NCI-H1436 (cell line): ENCODE measurements around the gene DNMT3L.
"Not testable (repeated sequence)": the region's sequence is repeated elsewhere in the genome, so short reads cannot be mapped to it uniquely, and the experiment has no call there.

ENCODE experiments used
- DNase-seq: peaks from one replicate; lab custom pipeline; 2025; lab: John Stamatoyannopoulos, UW

DNMT3L gene

DNA sequence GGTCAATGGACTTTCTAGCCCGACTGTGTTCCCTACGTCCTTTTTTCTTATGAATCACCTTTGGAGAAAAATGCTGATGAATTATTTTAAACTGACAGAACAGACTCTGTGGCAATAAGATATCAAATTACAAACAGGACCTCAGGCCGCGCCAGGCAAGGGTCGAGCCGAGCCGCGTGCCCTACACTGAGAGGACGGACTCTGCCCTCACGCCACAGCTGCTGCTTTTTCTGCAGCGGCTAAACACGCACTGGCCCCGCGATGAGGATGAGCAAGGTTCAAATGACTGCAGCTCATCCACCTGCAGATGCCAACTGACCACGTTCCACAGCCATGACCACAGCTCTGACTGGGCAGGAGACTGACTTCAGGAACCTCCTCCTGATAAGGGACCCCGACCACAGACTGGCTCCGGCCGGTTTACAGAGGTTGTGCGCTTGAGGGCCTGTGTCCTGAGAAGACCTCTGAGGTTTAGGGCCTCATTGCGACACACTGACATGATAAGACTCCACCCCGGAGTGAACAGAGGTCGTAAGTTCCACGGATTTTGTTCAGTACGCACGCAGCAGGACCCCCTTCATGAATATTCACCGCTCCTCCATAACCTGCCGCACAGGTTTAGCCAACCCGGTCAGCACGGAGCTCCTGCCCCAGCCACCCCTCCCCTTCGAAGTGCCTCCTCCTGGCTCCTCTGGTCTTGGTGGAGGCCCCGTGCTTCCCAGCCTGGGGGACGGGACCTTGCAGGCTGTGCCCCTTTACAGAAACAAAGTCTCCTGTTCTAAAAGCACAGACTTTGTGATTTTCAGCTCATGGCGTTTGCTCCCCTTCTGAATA lies 12.3 kb downstream of the DNMT3L start:
- not testable (repeated sequence) for DNase-seq

DNA sequence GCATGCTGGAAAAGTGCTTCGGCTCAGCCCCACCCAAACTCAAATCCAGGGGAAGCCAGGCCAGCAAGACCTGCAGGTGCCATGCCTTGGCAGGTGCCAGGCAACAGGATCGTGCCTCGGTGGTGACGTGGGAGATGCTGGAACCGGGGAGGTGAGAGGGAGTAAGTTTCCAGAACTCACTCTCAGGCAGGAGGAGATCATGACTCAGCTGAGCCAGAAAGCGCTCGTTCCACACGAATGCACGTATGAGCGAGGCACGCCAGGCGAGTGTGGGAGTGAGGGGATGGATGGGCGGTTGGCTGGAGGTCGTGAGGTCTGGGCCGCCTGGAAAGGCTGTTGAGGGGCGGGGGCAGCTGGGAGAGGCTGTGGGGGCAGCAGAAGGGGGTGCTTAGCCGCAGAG lies 13.8 kb downstream of the DNMT3L start:
- not testable (repeated sequence) for DNase-seq

DNA sequence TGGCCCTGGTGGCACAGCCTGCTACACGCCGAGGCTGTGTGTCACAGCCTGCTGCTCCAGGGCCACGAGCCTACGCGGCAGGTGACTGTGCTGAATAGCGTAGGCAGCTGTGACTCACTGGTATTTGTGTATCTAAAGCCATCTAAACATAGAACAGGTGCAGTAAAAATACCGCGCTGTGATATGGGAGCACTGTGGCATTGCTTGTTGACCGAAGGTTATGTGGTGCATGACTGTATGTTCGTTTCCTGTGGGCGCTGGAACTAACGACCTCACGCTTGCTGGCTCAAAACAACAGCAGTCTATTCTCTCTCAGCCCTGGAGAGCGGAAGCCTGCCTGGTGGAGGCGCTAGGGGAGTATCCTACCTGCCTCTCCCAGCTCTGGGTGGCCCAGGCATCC lies 17.7 kb downstream of the DNMT3L start:
- DNase-seq, result not testable (repeated sequence)

DNA sequence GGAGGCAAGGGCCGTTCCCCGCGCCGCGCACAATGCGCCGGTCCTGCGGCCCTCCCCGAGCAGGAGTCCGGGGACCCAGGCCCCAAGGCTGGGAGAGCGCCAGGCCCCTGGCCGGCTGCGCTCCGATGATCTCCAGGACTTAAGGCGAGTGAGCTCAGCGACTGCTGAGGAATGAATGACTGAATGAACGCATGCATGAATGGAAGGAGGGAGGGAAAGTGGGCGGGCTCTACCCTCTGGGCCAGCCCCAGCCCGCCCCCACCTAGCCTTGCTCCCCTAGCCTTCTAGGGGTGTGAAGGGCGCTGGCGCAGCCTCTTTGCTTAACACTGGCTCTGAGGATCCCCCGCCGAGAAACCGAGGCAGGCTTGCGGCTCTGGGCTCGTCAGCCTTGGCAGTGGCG lies 20.4 kb downstream of the DNMT3L start:
- DNase-seq, result not testable (repeated sequence)

DNA sequence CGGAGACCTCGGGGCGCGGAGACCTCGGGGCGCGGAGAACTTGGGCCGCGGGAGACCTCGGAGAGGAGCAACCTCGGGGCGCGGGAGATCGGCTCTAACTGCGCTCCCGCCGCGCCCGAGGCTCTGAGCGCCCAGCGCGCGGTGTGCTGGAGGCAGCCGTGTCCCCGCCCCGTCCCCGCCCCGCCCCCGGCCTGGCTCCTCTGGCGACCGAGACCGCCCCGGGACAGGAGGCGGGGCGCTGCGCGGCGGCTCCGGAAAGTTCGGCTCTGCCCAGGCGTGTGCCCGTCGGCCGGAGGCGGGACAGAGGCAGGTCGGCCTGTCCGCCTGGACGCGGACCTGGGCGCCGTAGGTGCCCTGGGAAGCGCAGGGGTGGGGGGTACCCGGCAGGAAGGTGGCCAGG lies 20.9 kb downstream of the DNMT3L start, which contains the start of gene ICOSLG:
Gene ICOSLG (minus strand): TSS at position 102 of the 400 bp plus-strand sequence. CDS start 126 bp downstream, outside the sequence.
- not testable (repeated sequence) for DNase-seq

DNA sequence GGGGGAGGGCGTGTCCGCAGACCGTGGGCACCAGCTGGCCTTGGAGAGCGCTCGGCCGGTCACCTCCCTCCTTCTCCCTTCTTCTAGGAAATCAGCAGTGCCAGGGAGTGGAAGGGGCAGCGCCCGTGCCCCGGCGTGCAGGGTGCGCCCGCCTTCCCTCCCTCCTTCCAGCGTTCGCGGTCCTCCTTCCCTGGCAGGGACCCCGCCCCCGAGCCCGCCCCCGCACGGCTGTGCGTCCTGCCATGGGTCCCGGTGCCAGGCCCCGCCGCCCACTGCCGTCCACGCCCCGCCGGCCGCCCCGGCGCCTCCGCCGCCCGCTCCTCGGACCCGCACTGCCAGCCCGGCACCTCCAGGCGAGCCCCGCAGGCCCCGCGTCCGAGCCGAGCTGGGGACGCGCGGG lies 21.3 kb downstream of the DNMT3L start:
- not testable (repeated sequence) for DNase-seq

DNA sequence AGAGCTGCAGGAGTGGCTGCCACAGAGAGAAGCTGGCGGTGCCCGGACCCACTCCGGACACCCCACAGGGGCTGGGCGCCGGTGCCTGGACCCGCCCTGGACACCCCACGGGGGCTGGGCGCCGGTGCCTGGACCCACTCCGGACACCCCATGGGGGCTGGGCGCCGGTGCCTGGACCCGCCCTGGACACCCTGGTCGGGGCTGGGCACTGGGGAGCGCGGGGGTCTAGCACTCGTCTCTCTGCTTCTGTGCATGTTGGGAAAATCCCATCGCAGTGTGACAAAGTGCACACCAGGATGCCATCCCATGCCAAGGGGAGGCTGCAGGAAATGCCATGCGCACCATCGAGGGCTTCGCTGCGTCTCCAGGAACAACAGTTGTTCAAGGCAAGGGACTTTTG lies 32.1 kb downstream of the DNMT3L start:
- DNase-seq, result not testable (repeated sequence)

DNA sequence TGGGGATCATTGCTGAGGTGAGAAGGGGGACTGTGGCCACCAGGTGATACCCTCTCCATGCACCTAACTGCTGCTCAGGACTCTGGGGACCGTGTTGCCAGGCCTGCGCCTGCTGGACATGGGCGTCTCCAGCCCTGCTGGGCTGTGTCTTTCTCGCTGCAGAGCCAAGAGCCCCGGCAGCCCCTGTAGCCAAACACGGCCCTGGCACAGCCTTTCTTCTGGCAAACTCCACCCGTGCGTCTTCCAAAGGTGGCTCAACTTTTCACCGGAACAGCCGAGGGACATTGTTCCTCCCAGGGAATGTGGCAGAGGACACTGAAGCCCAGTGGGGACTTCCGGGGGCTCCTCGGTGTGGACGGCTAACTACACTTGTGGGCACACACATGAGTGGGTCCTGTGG lies 33.6 kb downstream of the DNMT3L start:
- not testable (repeated sequence) for DNase-seq

DNA sequence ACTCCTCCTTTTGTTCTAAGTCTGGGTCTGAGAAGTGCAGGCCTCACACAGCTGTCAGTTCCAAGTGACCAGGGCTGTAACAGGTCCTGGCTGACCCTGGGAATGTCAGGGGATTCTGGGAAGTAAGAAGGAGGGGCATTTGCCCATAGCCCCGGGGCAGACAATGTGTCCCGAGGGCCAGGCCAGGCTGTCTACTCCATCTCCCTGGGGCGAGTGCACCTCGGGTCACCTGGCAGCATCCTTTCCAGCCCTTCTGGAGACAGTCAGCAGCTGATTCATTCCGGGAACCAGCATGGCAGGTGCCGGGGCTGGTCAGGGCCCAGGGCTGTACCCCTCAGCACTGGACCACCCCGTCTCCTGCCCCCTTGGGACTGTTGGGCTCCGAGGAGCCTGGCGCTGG lies 34.1 kb downstream of the DNMT3L start:
- not testable (repeated sequence) for DNase-seq

DNA sequence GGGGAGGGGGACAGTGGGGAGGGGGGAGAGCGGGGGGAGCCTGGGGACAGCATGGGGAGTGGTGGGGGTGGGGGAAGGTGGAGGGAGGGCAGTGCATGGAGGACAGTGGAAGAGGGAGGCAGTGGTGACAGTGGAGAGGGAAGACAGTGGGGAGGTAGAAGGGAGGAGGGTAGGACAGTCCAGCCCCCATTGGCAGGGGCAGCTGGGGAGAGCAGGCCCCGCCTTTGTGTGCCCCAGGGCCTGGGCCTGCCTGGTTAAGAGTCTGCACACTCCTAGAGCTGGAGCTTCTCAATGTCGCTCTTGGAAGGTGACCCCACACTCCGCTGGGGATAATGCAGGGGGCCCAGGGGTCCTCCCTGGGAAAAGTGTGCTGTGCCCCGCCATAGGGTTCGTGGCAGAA lies 36.1 kb downstream of the DNMT3L start:
- DNase-seq, result not testable (repeated sequence)

DNA sequence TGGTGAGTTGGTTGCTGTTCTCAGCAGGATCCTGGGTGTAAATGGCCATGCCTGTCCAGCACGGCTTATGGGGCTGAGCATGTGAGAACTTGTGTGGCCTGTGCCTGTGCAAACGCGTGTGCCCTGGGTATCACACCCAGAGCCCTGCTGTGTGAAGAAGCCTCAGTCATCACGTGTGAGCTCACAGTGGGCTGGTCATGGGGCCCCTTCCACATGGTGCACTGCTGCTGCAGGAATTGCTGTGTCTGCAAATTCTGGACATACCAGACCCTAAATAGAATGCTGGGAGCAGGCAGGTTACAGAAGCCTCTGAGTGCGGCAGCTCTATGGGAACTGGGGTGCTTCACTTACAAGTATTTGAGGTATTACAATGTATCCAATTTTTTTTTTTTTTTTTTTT lies 38.4 kb downstream of the DNMT3L start:
- DNase-seq, result not testable (repeated sequence)

DNA sequence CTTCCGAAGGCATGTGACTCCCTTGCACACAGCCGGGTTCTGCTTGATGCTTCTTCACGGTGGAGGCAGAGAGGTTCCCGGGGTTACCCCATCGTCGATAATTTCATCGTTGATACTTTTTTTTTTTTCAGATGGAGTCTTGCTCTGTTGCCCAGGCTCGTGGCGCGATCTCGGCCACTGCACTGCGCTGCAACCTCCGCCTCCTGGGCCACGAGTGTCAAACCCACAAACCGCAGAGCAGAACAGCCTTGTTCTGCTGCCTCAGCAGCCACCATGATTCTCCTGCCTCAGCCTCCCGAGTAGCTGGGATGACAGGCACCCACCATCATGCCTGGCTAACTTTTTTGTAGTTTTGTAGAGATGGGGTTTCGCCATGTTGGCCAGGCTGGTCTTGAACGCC lies 41.0 kb downstream of the DNMT3L start:
- not testable (repeated sequence) for DNase-seq

DNA sequence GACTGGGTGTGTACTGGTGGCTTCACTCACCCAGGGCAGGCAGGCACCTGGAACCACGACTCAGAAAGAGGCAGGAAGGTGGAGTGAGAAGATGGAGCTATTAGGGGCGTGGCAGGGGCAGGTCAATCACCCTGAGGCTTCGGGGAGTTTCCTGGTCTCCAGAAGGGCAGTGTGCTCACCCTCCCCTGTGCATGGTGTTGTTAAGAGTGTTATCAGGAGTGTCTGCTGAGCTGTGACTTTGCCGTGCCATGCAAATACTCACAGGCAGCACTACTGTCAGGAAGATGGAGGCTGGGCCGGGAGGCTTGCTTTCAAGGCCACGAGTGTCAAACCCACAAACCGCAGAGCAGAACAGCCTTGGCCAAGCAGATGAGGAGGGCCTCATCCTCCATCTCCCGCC lies 43.2 kb downstream of the DNMT3L start:
- not testable (repeated sequence) for DNase-seq

DNA sequence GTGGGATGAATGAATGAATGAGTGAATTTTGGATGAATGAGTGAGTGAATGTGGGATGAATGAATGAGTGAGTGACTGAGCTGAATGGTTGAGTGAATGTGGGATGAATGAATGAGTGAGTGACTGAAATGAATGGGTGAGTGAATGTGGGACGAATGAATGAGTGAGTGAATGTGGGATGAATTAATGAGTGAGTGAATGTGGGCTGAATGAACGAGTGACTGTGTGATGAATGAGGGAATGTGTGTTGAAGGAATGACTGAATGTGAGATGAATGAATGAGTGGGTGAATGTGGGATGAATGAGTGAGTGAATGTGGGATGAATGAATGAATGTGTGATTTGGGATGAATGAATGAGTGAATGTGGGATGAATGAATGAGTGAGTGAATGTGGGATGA lies 49.7 kb downstream of the DNMT3L start:
- DNase-seq, result not testable (repeated sequence)

DNA sequence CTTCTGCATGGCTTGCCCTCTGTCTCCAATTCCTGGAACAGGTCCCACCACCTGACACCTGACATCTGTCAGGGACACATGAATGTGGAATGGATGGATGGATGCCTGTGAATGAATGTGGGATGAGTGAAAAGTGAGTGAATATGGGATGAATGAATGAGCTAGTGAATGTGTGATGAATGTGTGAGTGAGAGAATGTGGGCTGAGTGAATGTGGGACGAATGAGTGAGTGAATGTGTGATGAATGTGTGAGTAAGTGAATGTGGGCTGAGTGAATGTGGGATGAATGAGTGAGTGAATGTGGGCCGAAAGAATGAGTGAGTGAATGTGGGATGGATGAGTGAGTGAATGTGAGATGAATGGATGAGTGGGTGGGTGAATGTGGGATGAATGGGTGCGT lies 50.1 kb downstream of the DNMT3L start:
- DNase-seq, result not testable (repeated sequence)

DNA sequence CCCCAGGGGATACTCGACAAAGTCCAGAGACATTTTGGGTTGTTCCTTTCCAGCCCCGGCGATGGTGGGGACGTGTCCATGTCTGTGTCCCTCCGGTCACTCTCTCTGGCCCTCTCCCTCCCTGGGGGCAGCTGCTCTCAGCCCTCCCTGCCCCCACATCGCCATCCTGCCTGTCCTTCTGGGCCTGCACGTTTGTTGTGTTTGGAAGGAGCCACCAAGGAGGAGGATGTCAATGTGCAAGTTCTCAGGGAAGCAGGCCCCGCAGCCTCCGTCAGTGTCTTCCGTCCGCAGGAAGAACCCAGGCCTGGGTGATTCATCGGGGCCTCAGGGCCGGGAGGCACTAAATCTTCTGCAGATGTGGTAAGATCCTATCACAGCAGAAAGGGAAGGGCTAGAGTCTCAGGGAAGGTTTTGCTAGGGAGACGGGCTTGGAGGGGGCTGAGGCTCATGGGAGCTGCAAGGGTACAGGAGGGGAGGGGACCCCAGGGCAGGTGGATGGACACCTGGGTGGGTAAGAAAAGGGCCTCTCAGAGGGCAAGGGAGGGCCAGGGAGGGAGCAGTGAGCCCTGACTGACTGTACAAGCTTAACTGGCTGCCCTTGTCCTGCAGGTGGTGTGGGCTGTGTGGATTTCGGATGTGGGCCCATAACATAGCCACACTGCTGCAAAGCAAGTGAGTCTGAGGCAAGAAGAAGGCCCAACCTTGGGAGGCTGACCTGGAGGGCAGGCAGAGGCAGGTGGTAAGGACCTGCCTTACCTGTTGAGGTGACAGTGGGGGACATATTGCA lies 53.6 kb downstream of the DNMT3L start:
- not testable (repeated sequence) for DNase-seq

DNA sequence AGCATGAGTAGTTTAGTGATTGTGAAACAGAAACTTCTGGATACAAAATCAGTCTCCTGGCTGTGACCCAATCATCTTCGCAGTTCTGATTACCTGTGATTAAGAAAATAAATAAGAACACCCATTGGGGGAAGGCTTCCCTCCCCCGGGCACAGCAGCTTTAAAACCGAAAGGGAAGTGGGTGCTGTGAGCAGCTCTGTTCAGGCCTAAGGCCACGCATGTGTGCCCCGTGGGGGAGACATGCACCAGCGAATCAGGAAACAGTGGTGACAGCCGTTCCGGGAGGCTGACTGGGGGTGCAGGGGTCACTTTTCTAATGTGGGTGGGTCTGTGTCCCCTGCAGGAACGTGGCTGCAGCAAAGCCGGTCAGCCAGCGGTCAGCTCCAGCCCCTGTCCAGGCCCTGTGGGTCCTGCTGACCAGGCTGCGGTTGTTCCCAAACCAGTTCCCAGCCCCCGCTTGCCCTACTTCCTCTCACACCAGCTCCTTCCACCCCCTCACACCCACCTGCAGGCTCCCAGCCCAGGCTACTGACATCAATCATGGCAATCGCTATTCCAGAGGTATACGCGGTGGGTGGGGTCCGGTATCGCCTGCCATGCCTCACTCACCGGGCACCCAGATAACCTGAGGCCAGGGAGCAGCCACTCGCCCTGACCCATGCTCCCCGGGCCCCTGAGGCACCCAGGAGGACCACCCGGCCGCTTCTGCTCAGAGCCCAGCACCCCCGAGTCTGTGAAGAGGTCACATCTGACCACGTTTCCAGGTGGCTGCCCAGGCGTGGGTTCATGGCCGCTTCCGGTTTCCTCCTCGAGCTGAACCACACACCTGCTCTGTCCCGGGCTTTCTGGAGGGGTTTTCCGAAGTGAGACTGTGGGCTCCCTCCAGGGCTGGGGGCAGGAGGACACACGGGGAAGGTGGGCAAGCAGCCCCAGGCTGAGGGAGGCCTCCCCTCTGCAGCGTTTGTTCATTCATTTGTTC lies 54.7 kb downstream of the DNMT3L start:
- DNase-seq, result not testable (repeated sequence)

DNA sequence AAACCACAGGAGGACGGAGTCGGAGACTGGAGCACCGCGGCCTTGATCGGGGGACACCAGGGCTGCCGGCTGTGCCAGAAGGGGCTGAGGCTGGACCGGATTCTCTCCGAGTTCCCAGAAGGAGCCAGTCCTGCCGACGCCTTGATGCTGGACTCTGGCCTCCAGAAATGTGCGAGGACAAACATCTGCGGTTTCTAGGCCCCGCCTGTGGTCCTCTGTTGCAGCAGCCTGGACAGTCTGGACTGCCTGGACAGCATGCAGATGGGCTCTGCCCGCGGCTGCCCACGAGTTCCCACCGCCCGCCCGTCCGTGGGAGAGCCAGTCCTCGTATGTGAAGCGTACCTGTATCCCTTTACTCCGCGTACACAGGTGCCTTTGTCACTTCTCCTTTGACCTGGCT lies 55.5 kb downstream of the DNMT3L start:
- DNase-seq, result not testable (repeated sequence)

DNA sequence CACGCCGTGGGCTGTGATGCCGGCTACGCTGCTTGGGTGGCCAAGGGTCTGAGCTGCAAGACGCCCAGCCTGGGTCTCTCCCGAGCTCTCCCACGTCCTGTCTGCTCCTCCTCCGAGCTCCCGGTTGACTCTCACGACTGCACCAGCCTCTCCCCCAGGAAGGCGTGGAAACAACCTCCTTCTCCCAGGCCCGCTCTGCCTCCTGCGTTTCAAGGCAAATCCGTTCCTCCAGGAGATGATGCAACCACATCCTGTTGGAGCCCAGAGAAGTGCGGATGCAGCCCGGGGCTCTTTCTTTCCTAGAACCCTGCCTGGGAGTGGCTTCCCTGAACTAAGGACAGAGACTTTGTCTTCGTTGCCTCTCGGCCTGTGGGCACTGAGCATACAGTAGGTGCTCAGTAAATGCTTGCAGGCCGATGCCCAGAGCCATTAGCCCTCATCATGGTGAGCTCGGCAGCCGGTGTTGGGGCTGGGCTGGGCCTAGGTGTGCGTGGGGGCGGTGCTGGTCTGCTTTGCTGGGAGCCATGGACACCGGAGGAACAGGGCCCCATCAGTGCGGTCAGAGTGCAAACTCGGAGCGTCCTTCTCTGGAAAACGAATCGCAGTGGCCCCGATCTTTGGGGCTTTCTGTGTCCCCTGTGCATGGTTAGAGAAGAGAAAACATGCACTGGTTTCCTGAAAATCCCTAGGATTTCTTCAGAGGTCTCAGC lies 59.0 kb downstream of the DNMT3L start:
- not testable (repeated sequence) for DNase-seq

DNA sequence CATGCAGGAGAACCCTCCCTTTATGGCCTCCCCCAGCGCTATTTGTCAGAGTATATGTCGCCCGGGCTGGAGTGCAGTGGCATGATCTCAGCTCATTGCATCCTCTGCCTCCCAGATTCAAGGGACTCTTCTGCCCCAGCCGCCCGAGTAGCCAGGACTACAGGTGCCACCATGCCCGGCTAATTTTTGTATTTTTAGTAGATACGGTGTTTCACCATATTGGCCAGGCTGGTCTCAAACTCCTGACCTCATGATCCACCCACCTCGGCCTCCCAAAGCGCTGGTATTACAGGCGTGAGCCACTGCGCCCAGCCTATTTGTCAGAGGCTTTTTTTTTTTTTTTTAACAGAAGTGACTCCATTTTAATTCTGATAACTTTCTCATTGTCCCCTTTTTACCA lies 61.7 kb downstream of the DNMT3L start:
- DNase-seq, result not testable (repeated sequence)

DNA sequence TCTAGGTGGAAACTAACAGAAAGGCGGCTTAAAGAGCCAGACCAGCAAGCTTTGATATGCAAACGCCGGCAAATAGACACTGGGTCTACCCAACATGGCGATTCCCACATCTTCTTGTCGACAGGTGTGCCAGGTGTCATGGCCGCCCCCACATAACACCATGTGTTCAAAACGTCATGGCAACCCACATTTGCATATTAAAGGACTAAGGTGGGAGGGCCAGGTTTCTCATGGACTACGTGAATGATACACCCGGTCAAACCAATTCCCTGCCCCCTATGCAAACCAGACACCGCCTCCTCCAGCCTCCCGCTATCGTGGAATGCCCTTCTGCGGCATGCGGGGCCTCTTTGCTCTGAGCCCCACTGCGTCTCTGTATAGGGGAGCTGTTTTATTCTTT lies 62.2 kb downstream of the DNMT3L start:
- no peak for DNase-seq
